ENCODE results near the gene ANKRD26. TPM values are rescaled to one million over a fixed set of nuclear protein-coding genes. Genes with fewer than 3 reads are reported as not detected.

ANKRD26 gene
- total and polyA plus RNA-seq, 11 donors = 5.0 to 10.9 (median 9.3) TPM

DNA sequence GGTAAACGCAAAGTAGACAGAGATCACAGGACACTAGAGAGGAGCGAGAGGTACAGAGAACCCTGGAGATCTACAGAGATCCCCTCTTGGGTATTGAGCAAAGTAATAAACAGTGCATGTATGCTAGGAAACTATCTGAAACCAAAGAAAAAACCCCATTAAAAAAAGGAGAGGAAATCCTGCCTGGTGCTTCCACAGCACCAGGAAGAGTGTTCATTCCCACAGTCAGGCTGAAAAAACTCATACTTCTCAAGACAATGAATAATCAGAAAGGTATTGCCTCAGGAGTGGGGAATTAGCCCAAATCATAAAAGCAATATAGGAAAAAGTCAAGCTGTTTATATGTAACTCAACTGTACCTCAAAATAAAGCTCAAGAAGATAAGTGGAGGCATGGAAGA, 59.1 kb downstream of the ANKRD26 start:
- no peaks in the 10 kb centered on the region for H3K27me3 ChIP-seq
- TF ChIP-seq, protein P1, sequence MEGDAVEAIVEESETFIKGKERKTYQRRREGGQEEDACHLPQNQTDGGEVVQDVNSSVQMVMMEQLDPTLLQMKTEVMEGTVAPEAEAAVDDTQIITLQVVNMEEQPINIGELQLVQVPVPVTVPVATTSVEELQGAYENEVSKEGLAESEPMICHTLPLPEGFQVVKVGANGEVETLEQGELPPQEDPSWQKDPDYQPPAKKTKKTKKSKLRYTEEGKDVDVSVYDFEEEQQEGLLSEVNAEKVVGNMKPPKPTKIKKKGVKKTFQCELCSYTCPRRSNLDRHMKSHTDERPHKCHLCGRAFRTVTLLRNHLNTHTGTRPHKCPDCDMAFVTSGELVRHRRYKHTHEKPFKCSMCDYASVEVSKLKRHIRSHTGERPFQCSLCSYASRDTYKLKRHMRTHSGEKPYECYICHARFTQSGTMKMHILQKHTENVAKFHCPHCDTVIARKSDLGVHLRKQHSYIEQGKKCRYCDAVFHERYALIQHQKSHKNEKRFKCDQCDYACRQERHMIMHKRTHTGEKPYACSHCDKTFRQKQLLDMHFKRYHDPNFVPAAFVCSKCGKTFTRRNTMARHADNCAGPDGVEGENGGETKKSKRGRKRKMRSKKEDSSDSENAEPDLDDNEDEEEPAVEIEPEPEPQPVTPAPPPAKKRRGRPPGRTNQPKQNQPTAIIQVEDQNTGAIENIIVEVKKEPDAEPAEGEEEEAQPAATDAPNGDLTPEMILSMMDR (IDR thresholded peaks at IDR 0.05) = no peak
- TF ChIP-seq POLR2A (IDR thresholded peaks at IDR 0.05) = no peak
- ATAC-seq = no peak
- no peaks in the 10 kb centered on the region for H3K4me1 ChIP-seq
- 82 to 90% (median 86%) methylated on average over 2 of the region's 2 CpGs for WGBS, 4 donors
- H3K27ac ChIP-seq = no peak overlapping the region
- no peak overlapping the region for H3K4me3 ChIP-seq
- no peak for DNase-seq
- H3K9me3 ChIP-seq = no peaks in the 10 kb centered on the region
- intact Hi-C loops (cut with DNase I) = loop anchor here in 2 of 10 donors (10.0 kb wide), 2 partner anchors 74 to 84 kb away; no protein-coding TSS in a partner anchor
- peaks cover 0 to 98% (median 42%) of the 10 kb centered on the region in 9 donors for H3K36me3 ChIP-seq

DNA sequence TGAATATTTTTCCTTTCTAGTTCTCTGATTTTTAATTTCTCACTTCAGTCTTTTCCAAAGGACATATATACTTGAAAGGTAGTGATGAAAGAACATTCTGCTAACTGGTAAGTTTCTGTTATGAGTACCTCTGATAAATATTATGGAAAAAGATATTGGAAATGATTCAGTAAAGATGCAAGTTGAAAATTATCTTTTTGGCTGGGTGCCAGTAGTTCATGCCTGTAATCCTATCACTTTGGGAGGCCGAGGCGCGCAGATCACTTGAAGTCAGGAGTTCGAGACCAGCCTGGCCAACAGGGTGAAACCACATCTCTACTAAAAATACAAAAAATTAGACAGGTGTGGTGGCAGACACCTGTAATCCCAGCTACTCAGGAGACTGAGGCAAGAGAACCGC, 62.1 kb downstream of the ANKRD26 start:
- Histone ChIP-seq H3K36me3 (peaks cover 0 to 100% (median 36%) of the 10 kb centered on the region in 9 donors), H3K27me3 (no peaks in the 10 kb centered on the region), H3K27ac (no peak overlapping the region), H3K4me3 (no peak overlapping the region), H3K9me3 (no peaks in the 10 kb centered on the region), H3K4me1 (no peaks in the 10 kb centered on the region)
- no peak for DNase-seq
- no peak for ATAC-seq
- WGBS, 4 donors = 95 to 98% (median 97%) methylated on average over 5 of the region's 5 CpGs
- intact Hi-C loops (cut with DNase I) = no loop called here
- TF ChIP-seq POLR2A (IDR thresholded peaks at IDR 0.05) = no peak
- TF ChIP-seq, protein P1 (IDR thresholded peaks at IDR 0.05) = no peak

DNA sequence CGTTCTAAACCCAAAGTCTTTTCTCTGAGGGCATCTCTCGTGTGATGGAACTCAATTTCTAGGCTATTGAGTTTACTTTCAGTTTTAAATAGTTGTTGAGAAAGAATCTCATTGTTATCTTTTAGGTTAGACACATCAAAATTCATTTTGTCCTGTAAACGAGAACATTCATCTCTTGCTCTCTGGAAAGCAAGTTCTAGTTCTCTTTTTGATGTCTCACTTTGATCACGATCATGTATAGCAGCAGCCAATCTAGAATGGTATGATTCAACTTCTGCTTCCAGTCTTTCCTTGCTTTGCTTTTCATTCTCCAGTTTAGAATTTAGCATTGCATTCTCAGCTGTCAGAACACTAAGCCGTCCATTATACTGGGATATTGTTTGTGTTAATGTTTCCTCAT, 65.1 kb downstream of the ANKRD26 start:
- no peaks in the 10 kb centered on the region for H3K27me3 ChIP-seq
- no peaks in the 10 kb centered on the region for H3K9me3 ChIP-seq
- 91 to 95% (median 95%) methylated on average over 5 of the region's 5 CpGs for WGBS, 4 donors
- ATAC-seq (no peak), DNase-seq (no peak)
- no peak overlapping the region for H3K4me3 ChIP-seq
- intact Hi-C loops (cut with DNase I) = no loop called here
- no peak for TF ChIP-seq POLR2A (IDR thresholded peaks at IDR 0.05)
- TF ChIP-seq, protein P1 (IDR thresholded peaks at IDR 0.05) = no peak
- H3K4me1 ChIP-seq = no peaks in the 10 kb centered on the region
- H3K27ac ChIP-seq = no peak overlapping the region
- H3K36me3 ChIP-seq = peaks cover 0 to 99% (median 43%) of the 10 kb centered on the region in 9 donors

DNA sequence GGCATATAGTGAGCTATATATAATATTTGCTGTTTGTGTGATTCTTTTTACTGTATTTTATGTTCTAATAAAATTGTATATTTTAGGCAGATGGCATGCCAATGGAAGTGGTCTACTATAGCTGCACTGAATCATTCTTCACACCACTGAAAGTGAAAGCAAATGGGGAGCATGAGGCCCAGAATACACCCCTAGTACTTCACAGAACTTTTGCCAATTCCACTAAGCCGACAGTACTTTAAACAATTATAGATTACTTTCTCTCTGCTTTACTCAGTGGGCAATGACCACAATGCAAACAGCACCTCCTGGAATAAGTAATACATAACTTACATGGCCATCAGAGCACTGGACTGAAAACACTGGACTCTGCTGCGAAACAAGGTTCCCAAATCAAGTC, 70.2 kb downstream of the ANKRD26 start:
- intact Hi-C loops (cut with DNase I) = no loop called here
- WGBS, 4 donors = 85 to 94% (median 92%) methylated on average over 2 of the region's 2 CpGs
- no peak for DNase-seq
- H3K4me3 ChIP-seq = no peak overlapping the region
- H3K36me3 ChIP-seq = peaks cover 0 to 95% (median 39%) of the 10 kb centered on the region in 9 donors
- no peaks in the 10 kb centered on the region for H3K4me1 ChIP-seq
- TF ChIP-seq POLR2A (IDR thresholded peaks at IDR 0.05) = no peak
- TF ChIP-seq, protein P1 (IDR thresholded peaks at IDR 0.05) = no peak
- no peak overlapping the region for H3K27ac ChIP-seq
- ATAC-seq = no peak
- no peaks in the 10 kb centered on the region for H3K9me3 ChIP-seq
- no peaks in the 10 kb centered on the region for H3K27me3 ChIP-seq

Data from heart left ventricle (tissue), 16 donors.